Kasumi-1 (cell line): ENCODE measurements around the gene ELOVL1.

ENCODE experiments used
- DNase-seq, 2 experiments: peaks; one replicate each; lab custom pipeline; 2025; lab: John Stamatoyannopoulos, UW

The ELOVL1 gene

GRCh38 chr1:43354936-43355335 is 12.9 kb downstream of the ELOVL1 start:
- DNase-seq: no peak

DNA sequence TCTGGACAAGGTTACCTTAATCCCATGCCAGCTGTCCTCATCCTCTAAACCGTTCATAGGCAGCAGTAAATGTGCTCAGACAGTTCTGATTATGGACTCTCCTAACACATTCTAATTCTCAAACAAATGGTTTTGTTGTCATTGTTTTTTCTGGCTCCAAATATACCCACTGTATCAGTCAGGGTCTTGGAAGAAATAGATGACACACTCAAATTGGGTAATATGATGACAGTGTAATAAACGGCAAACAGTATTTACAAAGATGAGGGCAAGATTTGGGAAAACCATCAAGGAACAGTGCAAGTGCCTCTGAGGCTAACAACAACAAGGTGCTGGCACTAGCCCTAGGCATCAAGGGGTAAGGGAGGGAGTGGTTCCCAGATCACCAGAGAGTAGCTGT is 13.3 kb downstream of the ELOVL1 start:
- no peak for DNase-seq

GRCh38 chr1:43352881-43353280 is 14.9 kb downstream of the ELOVL1 start:
- no peak for DNase-seq

- DNase-seq: no peak
Measured at GRCh38 chr1:43352351-43352705, 15.5 kb downstream of the ELOVL1 start.

DNA sequence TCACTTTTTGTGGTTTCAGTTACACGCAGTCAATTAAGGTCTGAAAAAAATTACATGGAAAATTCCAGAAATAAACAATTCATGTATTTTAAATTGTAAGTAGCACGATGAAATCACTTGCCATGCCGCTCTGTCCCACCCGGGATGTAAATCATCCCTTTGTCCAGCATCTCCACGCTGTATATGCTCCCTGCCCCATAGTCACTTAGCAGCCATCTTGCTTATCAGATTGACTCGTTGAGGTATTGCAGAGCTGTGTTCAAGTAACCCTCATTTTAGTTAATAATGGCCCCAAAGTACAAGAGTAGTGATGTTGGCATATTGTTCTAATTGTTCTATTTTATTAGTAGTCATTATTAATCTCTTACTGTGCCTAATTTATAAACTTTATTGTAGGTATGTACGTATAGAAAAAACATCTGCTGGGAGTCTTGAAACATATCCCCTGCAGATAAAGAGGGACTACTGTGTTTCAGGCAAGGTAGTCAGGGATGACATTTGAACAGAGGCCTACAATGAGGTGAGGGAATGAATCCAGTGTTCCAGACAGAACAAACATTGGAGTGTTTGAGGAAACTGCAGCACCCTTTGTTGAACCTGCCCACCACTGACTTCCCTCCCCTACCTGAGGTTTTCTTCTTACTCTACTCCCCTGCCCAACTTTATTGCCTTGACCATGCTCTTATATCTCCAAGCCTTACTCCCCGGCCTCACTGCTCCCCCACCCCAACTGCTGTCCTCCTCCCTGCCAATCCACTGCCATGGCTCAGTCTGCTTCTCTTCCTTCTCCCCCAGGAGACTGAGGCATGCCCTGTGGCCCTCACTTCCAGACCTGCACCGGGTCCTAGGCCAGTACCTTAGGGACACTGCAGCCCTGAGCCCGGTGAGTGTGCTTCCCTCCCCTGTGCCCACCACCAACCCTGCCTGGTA is 16.1 kb downstream of the ELOVL1 start:
- no peak for DNase-seq

GRCh38 chr1:43350976-43351375 is 16.8 kb downstream of the ELOVL1 start:
- no peak for DNase-seq

DNA sequence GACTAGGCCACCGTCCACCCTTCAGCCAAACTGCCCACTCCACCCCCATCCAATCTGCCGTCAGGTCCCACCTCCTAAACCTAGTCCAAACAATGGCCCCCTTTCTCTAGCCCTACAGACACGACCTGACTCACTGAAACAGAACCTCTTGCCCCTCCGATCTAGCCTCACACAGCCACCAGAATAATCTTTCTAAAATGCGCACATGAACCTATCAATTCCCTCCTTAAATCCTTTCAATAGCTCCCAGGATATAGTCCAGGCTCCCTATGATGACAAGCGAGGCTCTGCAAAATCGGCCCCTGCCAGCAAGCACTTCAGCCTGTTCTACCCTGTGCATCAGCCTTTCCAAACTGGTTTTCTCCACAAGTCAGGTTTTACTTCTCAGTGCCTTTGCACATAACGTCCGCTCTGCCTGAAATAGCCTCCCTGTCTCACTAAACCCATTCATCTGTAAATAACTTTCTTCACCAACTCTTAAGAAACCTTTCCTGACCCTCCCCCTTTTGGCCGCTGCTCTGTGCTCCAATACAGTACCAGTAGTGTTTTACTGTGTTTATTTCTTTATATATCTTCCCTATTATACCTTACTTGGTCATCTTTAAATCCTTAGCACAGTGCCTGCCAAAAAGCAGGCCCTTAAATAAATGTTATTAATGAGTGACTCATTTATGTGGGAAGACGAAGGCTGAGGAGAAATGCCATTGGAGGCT is 18.1 kb downstream of the ELOVL1 start:
- DNase-seq: no peak

- no peak for DNase-seq
Measured at GRCh38 chr1:43348809-43349593, 18.8 kb downstream of the ELOVL1 start.

DNA sequence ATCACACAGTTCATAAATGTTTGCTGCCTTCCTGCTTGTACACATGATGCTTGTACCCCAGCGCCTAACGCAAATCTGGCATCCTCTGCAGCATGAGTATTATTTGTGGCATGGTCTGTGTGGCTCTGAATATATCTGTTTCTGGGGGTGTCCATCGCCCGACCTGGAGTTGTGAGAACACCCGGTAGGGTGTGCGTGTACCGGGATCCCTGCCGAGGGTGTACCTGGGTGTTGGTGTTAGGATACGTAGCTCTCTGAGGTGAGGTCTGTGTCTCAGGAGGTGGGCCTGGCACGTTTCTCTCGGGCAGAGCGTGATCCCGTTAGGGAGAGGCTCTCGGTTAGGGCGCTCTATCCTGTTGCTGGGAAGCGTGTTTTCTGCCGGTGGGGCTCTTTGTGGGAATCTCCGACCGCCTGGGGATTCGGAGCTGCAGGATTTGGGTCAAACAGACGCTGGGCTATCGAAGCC is 19.4 kb downstream of the ELOVL1 start:
- DNase-seq: no peak

- no peak for DNase-seq
Measured at GRCh38 chr1:43346636-43347035, 21.2 kb downstream of the ELOVL1 start.

GRCh38 chr1:43345120-43345519 is 22.7 kb downstream of the ELOVL1 start:
- DNase-seq: no peak

DNA sequence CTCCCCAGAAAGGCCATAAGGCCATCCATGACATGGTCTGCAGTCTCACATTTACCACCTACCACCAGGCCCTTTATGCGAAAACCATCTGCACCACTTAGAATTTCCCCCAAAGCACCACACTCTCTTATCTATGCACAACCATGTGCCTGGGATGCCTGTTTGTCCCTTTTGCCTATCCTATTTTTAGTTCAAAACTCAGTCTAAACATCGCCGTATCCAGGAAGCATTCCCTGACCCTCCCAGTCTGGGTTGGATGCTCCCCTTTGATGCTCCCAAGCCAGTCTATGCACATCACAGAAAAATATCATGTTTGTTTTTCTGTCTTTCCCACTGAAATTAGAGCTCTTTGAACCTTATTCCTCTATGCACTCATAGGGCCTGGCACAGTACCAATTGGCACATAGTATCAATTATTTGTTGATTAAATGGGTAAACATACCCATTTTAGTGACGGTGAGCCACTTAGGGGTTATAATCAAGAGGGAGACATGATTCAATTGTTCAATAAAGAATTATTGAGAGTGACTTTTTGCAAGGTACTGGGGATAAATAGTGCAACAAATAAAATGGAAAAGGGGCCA is 23.5 kb downstream of the ELOVL1 start:
- DNase-seq: no peak

- no peak for DNase-seq
Measured at GRCh38 chr1:43340559-43340958, 27.3 kb downstream of the ELOVL1 start.

- no peak for DNase-seq
Measured at GRCh38 chr1:43339584-43340232, 28.1 kb downstream of the ELOVL1 start.

DNA sequence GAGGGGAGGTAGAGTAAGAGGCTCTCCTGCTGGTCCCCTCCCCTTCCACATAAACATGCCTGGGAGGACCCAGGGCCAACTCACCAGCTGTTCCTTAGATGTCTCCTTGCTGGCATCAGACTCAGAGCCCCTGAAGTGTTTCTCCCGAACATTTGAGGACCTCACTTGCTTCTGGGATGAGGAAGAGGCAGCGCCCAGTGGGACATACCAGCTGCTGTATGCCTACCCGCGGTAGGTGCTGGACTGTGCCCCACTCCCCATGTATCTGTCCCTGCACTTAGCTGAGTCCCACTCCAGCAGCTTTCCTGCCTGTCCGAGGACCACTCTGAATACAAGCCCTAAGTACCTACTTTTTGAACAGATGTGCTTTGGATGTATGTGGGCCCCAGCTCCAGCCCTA is 29.8 kb downstream of the ELOVL1 start:
- no peak for DNase-seq

DNA sequence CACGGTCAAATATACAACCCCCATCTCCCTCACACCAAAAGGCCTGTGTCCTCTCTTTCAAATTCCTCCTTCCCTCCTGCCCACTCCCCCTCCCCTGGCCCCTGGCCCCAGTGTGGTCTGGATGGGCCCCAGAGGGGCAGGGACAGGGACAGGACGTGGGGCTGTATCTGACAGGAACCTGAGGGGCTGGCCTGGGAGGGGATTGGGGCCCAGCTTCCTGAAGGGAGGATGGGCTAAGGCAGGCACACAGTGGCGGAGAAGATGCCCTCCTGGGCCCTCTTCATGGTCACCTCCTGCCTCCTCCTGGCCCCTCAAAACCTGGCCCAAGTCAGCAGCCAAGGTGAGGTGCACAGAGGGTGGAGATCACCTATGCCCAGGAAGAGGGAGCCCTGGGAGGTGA is 30.2 kb downstream of the ELOVL1 start, which contains the start of gene MPL:
MPL (plus strand) TSS at position 231 of the 400 bp plus-strand sequence; CDS start at position 262, 31 bp downstream.
- no peak for DNase-seq

- no peak for DNase-seq
Measured at GRCh38 chr1:43334453-43335205, 33.2 kb downstream of the ELOVL1 start.

DNA sequence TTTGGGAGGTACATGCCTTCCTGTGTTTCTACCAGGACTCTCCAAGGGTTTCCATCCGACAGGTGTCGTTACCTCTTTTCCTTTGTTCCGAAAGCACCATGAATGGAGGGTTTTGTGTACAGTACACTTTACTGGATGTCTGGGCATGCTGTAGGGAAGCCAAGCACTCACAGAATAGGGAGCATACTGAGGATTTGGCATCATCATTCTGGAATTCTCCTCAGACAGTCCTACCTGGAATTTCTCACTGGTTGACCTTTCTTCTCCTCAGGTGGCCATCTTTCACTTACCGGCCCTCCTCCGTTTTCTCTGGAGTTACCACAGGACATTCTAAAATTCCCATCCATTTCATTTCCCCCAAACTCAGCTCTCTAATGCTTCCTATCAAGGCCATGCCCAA is 36.1 kb downstream of the ELOVL1 start:
- DNase-seq: no peak

- peak; percentile 90 to 91 for DNase-seq
Measured at GRCh38 chr1:43329995-43330751, 37.6 kb downstream of the ELOVL1 start.
